ENCODE data around the gene PDPK1.
"Not testable (repeated sequence)": the region's sequence is repeated elsewhere in the genome, so short reads cannot be mapped to it uniquely, and the experiment has no call there.

DNA sequence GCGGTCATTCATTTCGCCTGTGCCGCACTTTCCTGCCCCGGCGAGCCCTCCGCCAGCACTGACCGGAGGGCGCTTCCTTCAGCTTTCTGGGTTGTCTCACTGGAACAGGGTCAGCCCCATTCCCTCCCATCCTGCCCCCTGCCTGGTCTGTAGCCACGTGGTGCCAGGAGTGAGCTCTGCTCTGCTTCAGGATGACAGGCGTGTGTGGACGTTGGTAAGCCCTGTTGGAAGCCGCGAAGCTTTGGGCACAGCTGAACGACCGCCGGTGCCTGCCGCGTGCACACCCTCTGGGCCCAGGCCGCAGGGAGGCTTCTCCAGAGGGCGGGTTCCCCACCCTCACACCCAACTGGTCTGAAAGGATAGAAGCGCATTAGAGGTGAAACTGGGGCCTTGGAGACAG, 43.0 kb downstream of the PDPK1 start:
- TF ChIP-seq, protein P1, sequence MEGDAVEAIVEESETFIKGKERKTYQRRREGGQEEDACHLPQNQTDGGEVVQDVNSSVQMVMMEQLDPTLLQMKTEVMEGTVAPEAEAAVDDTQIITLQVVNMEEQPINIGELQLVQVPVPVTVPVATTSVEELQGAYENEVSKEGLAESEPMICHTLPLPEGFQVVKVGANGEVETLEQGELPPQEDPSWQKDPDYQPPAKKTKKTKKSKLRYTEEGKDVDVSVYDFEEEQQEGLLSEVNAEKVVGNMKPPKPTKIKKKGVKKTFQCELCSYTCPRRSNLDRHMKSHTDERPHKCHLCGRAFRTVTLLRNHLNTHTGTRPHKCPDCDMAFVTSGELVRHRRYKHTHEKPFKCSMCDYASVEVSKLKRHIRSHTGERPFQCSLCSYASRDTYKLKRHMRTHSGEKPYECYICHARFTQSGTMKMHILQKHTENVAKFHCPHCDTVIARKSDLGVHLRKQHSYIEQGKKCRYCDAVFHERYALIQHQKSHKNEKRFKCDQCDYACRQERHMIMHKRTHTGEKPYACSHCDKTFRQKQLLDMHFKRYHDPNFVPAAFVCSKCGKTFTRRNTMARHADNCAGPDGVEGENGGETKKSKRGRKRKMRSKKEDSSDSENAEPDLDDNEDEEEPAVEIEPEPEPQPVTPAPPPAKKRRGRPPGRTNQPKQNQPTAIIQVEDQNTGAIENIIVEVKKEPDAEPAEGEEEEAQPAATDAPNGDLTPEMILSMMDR (IDR thresholded peaks at IDR 0.05; ENCODE audit: low read depth, low read length, missing input control) = not testable (repeated sequence)
- TF ChIP-seq REST (IDR thresholded peaks at IDR 0.05); EGR1 (IDR thresholded peaks at IDR 0.05; ENCODE audit: low read depth in 2 of 2); TAF1 (conservative IDR thresholded peaks at IDR 0.05); JUND (IDR thresholded peaks at IDR 0.05); HNF4G (IDR thresholded peaks at IDR 0.05): not testable (repeated sequence)
- TF ChIP-seq, protein P2, sequence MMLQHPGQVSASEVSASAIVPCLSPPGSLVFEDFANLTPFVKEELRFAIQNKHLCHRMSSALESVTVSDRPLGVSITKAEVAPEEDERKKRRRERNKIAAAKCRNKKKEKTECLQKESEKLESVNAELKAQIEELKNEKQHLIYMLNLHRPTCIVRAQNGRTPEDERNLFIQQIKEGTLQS (IDR thresholded peaks at IDR 0.05) = not testable (repeated sequence)
- TF ChIP-seq, protein P3, sequence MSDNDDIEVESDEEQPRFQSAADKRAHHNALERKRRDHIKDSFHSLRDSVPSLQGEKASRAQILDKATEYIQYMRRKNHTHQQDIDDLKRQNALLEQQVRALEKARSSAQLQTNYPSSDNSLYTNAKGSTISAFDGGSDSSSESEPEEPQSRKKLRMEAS (IDR thresholded peaks at IDR 0.05) = not testable (repeated sequence)
